GM12872 (cell line): Measurements from ENCODE around the gene PFDN1.
A peak's percentile ranks its signal among the peaks of the same experiment; 100 is the strongest.

Source experiments
- TF ChIP-seq, protein P1 (sequence below): IDR thresholded peaks from 3 replicates; pipeline ENCODE4 v1.5.1; 2011; ENCODE audit warnings: low read depth, mild to moderate bottlenecking, low read length, moderate library complexity; ENCODE audit not compliant: insufficient read depth

PFDN1 gene

DNA sequence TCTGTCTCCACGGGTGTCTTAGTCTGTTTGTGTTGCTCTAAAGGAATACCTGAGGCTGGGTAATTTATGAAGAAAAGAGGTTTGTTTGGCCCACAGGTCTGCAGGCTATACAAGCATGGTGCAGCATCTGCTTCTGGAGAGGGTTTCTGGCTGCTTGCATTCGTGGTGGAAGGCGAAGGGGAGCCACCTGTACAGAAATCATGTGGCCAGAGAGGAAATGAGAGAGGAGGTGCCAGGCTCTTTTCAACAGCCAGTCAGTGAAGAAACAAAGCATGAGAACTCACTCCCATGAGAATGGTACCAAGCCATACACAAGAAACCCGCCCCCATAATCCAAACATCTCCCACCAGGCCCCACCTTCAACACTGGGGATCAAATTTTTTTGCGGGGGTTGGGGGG, 53.4 kb downstream of the PFDN1 start:
- TF ChIP-seq, protein P1, sequence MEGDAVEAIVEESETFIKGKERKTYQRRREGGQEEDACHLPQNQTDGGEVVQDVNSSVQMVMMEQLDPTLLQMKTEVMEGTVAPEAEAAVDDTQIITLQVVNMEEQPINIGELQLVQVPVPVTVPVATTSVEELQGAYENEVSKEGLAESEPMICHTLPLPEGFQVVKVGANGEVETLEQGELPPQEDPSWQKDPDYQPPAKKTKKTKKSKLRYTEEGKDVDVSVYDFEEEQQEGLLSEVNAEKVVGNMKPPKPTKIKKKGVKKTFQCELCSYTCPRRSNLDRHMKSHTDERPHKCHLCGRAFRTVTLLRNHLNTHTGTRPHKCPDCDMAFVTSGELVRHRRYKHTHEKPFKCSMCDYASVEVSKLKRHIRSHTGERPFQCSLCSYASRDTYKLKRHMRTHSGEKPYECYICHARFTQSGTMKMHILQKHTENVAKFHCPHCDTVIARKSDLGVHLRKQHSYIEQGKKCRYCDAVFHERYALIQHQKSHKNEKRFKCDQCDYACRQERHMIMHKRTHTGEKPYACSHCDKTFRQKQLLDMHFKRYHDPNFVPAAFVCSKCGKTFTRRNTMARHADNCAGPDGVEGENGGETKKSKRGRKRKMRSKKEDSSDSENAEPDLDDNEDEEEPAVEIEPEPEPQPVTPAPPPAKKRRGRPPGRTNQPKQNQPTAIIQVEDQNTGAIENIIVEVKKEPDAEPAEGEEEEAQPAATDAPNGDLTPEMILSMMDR: no peak

DNA sequence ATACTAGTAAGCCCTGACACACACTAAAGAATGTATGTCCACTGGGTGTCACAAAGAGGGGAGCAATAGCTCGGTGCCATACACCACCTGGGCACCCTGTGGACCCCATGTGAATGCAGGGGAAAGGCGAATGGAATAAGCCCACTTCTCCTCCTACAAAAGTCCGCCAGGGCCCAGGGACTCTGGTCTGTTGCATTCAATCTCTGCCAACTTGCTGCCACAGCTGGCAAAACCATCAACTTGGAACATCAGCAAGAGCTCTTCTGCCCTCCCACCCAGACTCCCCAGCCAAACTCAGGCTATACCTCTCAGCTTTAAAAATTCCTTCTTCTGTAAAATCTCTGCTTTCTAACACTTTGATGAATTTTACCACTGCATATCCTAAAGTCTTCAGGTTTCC, 54.5 kb downstream of the PFDN1 start:
- TF ChIP-seq, protein P1: no peak

DNA sequence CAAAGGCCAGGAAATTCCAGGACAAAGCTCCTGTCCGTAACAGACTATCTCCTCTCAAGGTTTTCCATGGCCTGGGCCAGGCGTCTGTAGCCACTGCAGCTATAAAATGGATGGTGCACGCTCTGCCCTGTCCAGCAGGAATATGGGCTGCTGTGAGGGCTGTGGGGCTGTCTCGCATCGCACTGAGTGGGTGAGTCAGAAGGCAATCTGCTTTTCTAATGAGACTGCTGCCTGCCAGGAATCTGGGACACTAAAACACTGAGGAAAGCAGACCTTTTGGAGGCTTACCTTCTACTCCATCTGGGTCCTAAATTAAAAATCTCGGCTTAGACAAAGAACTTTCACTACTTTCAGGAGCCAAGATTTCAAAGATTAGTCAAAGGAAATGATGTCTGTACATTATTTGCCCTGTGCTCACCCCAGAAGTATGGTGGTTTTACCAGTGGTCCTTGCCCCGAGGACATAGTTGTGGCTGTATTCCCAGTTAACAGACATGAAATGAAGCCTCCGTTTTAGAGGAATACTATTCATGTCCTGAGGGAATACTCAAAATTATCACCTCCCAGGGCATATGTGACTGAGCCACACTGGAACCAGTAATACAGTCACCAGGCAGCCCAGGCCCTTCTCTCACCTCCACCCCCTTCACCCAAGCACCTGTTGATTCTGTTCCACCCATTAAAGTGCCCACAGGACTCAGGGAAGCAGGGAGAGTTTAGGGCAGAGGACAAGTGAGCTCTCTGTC, 56.4 kb downstream of the PFDN1 start:
- TF ChIP-seq, protein P1: no peak

DNA sequence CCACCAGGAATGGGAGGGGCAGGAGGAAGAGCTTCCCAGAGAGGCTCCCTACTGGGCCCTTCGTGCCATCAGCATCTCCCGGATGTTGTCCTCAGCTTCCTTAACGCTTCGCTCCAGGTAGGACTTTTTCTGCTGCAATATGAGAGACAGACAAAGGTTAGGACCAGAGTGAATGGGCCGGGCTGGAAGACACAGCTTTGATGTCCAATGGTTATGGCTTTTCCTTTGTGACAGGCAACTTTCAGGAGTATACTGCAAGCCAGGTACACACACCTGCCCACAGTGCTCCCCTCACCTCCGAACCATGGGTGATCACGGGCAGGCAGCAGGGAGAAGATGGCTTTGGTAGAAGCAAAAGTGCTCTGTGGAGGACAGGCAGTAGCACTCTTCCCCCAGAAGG, 57.0 kb downstream of the PFDN1 start:
- TF ChIP-seq, protein P1: no peak

DNA sequence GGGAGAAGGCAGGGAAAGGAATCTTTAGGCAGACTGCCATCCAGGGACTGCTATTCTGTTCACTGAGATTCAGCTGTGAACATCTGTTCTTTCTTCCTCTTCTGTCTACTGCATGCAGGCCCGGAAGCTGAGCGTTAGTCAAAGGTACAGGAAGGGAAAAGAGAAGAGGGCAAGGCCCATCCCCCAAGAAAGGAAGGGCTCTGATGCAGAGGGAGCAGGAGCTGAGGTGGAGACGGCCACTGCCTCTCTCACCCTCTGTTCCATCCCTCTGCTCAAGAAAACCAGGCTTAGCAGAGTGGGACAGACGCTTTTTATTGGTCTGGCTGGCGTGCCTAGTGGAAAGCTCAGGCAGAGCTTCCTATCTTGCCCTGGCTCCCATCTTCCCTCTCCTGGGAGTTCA, 57.6 kb downstream of the PFDN1 start:
- TF ChIP-seq, protein P1: no peak

DNA sequence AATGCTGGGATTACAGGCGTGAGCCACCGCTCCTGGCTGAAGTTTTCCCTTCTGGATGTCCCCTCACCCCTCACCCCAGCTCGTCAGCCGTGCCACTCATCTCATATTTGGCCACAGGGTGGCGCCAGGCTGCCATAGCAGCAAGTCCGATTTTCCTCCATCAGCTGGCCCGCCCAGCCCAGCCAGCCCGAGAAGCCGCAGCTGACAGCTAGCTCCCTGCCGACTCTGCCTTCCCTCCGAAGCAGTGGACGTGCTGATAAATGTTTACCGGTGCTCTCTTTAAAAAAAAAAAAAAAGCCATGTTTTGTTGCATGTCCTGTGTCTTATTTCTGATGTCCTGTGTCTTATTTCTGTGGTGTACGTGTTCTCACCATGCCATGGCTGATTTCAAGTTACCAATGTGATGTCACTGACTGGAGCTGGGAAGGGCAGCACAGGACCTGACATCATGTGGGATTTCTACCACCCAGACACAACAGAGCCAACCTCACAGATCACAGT, 58.3 kb downstream of the PFDN1 start:
- TF ChIP-seq, protein P1: peak; percentile 86

DNA sequence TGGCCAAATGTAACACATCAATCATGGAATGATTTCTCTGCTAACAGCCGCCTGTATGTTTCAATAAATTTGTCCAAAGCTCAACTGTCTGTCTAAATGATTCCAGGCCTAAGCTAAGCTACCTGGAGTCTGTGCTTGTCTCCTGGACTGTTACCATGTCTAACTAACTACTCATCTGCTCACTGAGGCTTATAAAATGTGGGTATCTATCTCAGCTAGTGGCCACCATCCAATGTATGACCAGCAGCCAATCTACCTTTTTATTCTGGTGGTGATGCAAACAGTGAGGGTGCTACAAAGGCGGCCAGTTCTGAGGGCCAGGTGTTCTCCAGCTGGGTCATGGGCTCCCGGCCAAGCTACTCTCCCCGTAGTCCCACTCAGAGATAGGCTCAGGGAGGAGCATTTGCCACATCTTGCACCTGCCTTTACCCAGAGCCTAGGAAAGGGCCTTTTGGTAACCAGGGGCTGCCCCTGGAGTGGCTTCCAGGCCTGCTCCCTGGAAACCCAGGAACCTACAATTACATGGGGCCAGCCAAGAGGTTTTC, 59.1 kb downstream of the PFDN1 start:
- TF ChIP-seq, protein P1: no peak
